GM12875 (cell line): ENCODE data around the gene ACAT2.
"Not testable (repeated sequence)": the region's sequence is repeated elsewhere in the genome, so short reads cannot be mapped to it uniquely, and the experiment has no call there.

Experiments used
- H3K4me3 ChIP-seq: one replicate; pipeline ENCODE4 v1.5.1; 2011; ENCODE audit warnings: low read depth, low read length, control low read depth
- CTCF ChIP-seq: IDR thresholded peaks from 2 replicates; pipeline ENCODE4 v1.5.1; 2011; ENCODE audit warnings: low read depth, mild to moderate bottlenecking, control low read depth, inconsistent platforms, low read length, moderate library complexity, borderline replicate concordance; ENCODE audit not compliant: insufficient read depth

The ACAT2 gene

DNA sequence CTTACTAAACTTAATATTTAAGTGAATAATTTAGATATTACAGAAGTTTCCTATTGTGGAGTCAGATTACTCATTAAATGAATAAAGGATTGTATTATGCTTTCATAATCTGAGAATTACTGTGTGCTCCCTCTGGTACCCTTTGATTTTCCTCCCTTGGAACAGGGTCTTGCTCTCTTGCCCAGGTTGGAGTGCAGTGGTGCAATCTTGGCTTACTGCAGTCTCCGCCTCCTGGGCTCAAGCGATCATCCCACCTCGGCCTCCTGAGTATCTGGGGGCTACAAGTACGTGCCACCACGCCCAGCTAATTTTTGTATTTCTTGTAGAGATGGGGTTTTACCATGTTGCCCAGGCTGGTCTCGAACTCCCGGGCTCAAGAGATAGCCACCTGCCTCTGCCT is 24.9 kb upstream of the ACAT2 start:
- TF ChIP-seq CTCF, result no peak
- no peak overlapping the region for H3K4me3 ChIP-seq

DNA sequence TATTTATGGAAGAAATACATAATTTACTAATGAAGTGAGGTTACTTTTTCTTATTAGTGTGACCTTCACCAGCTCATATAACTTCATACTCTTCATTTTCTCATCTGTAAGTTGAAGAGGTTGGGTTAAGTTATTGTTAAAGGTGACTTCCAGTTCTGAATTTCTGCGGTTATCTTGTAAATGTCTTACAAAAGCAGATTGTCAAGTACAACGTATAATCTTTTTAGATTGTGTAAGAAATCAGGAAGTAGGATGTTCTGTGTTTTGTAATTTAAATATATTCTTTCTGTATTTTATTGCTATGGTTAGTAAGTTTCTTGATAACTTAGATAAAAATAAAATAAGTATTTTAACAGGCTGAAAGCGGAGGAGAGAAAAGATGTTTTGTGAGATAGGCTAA is 22.5 kb upstream of the ACAT2 start:
- TF ChIP-seq CTCF, result no peak
- H3K4me3 ChIP-seq, result no peak overlapping the region

- H3K4me3 ChIP-seq, result no peak overlapping the region
- no peak for TF ChIP-seq CTCF
Observed at GRCh38 chr6:159742165-159742564, 19.7 kb upstream of the ACAT2 start.

DNA sequence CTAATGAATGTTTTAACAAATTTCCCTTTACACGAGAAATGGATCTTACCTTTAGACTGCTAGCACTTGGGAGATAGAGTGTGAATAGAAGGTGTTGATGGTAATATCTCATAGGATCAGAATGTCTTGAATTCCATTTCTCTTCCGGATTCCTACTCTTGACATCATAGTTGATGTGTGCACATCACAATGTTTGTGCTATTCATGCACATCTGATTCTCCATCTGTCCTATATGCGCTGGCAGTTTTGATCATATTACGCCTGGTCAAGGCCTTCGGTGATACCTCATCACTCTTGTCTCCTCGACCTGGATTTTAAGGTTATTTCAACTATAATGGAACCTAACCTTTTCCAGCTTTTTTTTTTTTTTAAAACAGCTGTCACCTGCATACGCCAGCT is 16.8 kb upstream of the ACAT2 start:
- H3K4me3 ChIP-seq, result no peak overlapping the region
- TF ChIP-seq CTCF, result no peak

DNA sequence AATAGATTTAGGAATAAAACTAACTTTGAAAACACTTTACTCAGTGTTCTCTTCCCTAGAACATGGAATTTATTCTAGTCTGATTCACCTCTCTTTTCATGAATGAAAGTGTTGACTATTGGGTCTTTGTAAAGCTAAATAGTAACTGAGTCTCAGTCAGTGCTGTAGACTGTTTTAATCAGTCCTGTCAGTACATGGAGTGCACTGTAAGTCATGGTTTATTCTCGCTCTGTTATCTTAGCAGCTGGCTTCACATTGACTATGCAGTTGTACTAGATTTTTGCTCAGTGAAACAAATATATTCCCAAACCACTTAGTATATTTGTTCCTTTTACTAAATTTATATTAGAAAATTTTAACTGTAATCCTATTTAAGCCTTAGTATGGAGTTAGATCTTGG is 15.1 kb upstream of the ACAT2 start:
- TF ChIP-seq CTCF, result no peak
- H3K4me3 ChIP-seq, result no peak overlapping the region

- H3K4me3 ChIP-seq, result not testable (repeated sequence)
Observed at GRCh38 chr6:159748127-159748526, 13.7 kb upstream of the ACAT2 start.

GRCh38 chr6:159751448-159751847 is 10.4 kb upstream of the ACAT2 start:
- H3K4me3 ChIP-seq, result no peak overlapping the region
- TF ChIP-seq CTCF, result no peak
